Kidney (tissue), 14 donors: Measurements from ENCODE around the gene CRPPA. TPM values are rescaled to one million over a fixed set of nuclear protein-coding genes. Genes with fewer than 3 reads are reported as not detected.

Experiments
- DNase-seq, 5 donors: peaks; one replicate each; pipeline ENCODE4 v3.0.0-alpha.2; 2013 to 2020
- FAIRE-seq: peaks from 2 replicates; lab custom pipeline; 2012; peaks lifted over from hg19 to GRCh38; lab: Jason Lieb, UNC
- H3K27ac ChIP-seq, 2 donors: one replicate each; pipeline ENCODE4 v1.7.0; 2013; ENCODE audit warnings: low read depth in 2 of 2, low read length in 2 of 2, inconsistent platforms in 1 of 2
- H3K27me3 ChIP-seq: one replicate; pipeline ENCODE4 v1.7.1; 2013; ENCODE audit warnings: low read length, inconsistent platforms; ENCODE audit not compliant: control insufficient read depth, insufficient read depth
- H3K36me3 ChIP-seq, 3 donors: one replicate each; pipeline versions ENCODE4 v1.7.0 to v1.7.1; 2013; ENCODE audit warnings: low read length in 3 of 3, control low read depth in 1 of 3, inconsistent platforms in 1 of 3; ENCODE audit not compliant: insufficient read depth in 3 of 3, control insufficient read depth in 2 of 3
- H3K4me1 ChIP-seq, 3 donors: one replicate each; pipeline versions ENCODE4 v1.7.0 to v1.7.1; 2013; ENCODE audit warnings: low read length in 3 of 3, inconsistent platforms in 1 of 3, low read depth in 1 of 3; ENCODE audit not compliant: control insufficient read depth in 2 of 3, insufficient read depth in 2 of 3
- H3K4me3 ChIP-seq, 3 donors: one replicate each; pipeline versions ENCODE4 v1.7.0 to v1.8.1; 2013; ENCODE audit warnings: low read length in 3 of 3, control low read depth in 1 of 3, inconsistent platforms in 1 of 3
- H3K9ac ChIP-seq, 3 donors: one replicate each; pipeline versions ENCODE4 v1.7.0 to v1.7.1; 2013; ENCODE audit warnings: low read length in 3 of 3, control low read depth in 1 of 3, inconsistent platforms in 1 of 3
- H3K9me3 ChIP-seq, 3 donors: one replicate each; pipeline versions ENCODE4 v1.7.0 to v1.7.1; 2013; ENCODE audit warnings: low read length in 3 of 3, control low read depth in 1 of 3, inconsistent platforms in 1 of 3; ENCODE audit not compliant: control insufficient read depth in 2 of 3, insufficient read depth in 1 of 3
- intact Hi-C: fragments of 100-400 bp; cut with DNase I; formaldehyde crosslinking; loops from one replicate; pipeline ENCODE4 v1.11.1; 2022
- polyA plus RNA-seq: library from polyadenylated mRNA; stranded (reverse); fragments of 350-450 nt; fragmentation: Illumina TruSeq; extraction: RNeasy Lipid Tissue Mini Kit (QIAGEN cat#74804); gene quantifications from one replicate; pipeline ENCODE4 v1.2.3, GENCODE V29; 2014; ENCODE audit warnings: low read depth, low replicate concordance; ENCODE audit not compliant: insufficient read depth
- total RNA-seq: library from RNA; stranded (reverse); fragmentation: NEBNext Ultra II Directional; extraction: Animal tissue kit (Norgen Biotek cat#: 25700); gene quantifications from one replicate; pipeline ENCODE4 v1.2.1, GENCODE V29; 2021
- TF ChIP-seq, protein P1 (sequence below): IDR thresholded peaks from 3 replicates; pipeline ENCODE4 v1.5.1; 2012; ENCODE audit warnings: mild to moderate bottlenecking, moderate library complexity, borderline replicate concordance; ENCODE audit not compliant: insufficient read depth; ENCODE audit errors: extremely low read depth
- donor health status: control.
- donor health status: control.
- donor health status: control.
- donor health status: control.
- donor health status: control.
- donor health status: DM: yes; HTN: yes; CAD: no.
- donor health status: Normal renal cell carcinoma (clear cell type).

CRPPA gene
- total and polyA plus RNA-seq, 2 donors from 2014 or later = 2.0 to 5.9 TPM

DNA sequence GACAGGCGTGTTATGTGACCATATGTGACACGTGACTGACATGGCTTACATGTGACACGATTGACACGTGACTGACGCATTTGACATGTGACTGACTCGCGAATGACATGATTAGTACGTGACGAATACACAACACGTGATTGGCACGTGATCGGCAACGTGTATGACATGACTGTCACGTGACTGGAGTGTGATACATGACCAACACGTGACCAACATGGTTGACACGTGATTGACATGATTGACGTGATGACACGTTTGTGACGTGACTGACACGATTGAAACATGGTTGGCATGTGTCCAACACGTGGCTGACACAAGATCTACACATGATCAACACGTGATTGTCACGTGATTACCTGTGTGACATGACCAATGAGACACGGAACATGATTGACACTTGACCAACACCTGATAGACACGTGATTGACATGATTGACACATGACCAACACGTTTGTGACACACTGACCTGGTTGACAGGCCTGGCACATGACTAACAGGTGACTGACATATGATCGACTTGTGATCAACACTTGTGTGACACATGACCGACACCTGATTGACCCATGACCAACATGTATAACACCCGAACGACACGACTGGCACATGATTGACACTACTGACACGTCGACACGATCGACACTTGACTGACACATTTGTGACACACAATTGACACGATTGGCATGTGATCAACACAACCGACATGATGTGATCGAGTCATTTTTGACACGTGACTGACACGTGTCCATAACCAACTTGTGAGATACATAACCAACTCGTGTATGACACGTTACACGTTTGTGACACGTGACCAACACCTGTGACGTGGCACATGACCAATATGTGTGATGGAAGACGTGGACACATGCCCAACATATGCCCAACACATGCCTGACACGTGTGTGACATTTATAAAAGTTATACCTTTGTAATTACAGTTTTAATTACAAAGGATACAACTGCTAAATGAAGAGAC is 21.1 kb downstream of the CRPPA start:
- H3K27me3 ChIP-seq = no peaks in the 10 kb centered on the region
- intact Hi-C loops = no loop called here
- H3K36me3 ChIP-seq = peaks cover 4 to 28% (median 20%) of the 10 kb centered on the region in 3 donors
- H3K9ac ChIP-seq = no peak overlapping the region
- peak overlapping the region in 1 of 3 donors; percentile 4 for H3K4me3 ChIP-seq
- FAIRE-seq (no peak), DNase-seq (peak in 2 of 5 donors; percentile 5 to 17)
- no peak overlapping the region for H3K27ac ChIP-seq
- peaks cover 0 to 35% (median 18%) of the 10 kb centered on the region in 3 donors for H3K9me3 ChIP-seq
- no peaks in the 10 kb centered on the region for H3K4me1 ChIP-seq
- TF ChIP-seq, protein P1, sequence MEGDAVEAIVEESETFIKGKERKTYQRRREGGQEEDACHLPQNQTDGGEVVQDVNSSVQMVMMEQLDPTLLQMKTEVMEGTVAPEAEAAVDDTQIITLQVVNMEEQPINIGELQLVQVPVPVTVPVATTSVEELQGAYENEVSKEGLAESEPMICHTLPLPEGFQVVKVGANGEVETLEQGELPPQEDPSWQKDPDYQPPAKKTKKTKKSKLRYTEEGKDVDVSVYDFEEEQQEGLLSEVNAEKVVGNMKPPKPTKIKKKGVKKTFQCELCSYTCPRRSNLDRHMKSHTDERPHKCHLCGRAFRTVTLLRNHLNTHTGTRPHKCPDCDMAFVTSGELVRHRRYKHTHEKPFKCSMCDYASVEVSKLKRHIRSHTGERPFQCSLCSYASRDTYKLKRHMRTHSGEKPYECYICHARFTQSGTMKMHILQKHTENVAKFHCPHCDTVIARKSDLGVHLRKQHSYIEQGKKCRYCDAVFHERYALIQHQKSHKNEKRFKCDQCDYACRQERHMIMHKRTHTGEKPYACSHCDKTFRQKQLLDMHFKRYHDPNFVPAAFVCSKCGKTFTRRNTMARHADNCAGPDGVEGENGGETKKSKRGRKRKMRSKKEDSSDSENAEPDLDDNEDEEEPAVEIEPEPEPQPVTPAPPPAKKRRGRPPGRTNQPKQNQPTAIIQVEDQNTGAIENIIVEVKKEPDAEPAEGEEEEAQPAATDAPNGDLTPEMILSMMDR = no peak

DNA sequence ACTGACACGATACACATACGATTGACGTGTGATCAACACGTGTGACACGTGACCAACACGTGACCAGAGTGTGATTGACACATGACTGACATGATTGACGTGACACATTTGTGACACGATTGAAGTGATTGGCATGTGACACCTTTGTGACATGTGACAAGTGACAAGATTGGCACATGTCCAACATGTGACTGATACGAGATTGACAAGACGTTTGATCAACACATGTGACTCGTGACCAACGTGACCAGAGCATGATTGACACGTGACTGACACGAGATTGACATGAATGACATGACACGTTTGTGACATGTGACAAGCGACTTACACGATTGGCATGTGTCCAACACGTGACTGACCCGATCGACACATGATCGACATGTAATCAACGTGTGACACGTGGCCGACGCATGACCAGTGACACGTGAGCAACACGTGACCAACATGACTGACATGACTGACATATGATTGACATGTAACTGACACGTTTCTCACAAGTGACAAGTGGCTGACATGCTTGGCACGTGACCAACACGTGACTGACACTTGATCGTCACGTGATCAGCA is 22.0 kb downstream of the CRPPA start:
- intact Hi-C loops = no loop called here
- FAIRE-seq (no peak), DNase-seq (peak in 2 of 5 donors; percentile 24 to 30)
- Histone ChIP-seq H3K27ac (no peak overlapping the region), H3K4me1 (no peaks in the 10 kb centered on the region), H3K4me3 (no peak overlapping the region), H3K9ac (no peak overlapping the region), H3K36me3 (peaks cover 4 to 28% (median 20%) of the 10 kb centered on the region in 3 donors), H3K9me3 (peaks cover 0 to 35% (median 18%) of the 10 kb centered on the region in 3 donors), H3K27me3 (no peaks in the 10 kb centered on the region)
- TF ChIP-seq, protein P1 = no peak

DNA sequence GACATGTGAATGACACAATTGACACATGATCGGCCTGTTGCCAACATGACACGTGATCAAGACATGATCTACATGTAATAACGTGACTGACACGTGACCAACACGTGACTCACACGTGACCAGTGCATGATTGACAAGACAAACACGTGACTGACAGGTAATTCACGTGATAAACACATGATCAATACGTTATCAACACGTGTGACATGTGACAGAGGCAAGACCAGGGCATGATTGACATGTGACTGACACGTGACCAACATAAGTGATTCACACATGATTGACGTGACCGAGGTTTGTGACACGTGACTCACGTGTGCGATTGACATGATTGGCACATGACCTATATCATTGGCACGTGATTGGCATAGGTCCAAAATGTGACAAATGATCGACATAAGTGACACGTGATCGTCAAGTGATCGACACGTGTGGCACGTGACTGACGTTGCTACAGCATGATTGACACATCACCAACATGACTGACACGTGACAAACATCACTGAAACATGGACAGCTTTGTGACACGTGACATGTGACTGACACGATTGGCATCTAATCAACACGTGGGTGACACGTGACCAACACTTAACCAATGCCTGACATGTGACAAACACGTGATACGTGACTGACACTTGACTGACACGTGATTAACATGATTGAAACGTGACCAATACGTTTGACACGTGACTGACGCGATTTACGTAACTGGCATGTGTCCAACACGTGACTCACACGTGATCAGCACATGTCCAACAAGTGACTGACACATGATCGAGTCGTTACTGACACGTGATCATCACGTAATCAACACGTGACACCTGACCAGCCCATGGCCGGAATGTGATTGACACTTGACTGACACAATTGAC is 23.0 kb downstream of the CRPPA start:
- H3K27me3 ChIP-seq = no peaks in the 10 kb centered on the region
- DNase-seq (peak in 1 of 5 donors; percentile 38), FAIRE-seq (no peak)
- intact Hi-C loops = no loop called here
- no peak overlapping the region for H3K27ac ChIP-seq
- H3K4me3 ChIP-seq = peak overlapping the region in 1 of 3 donors; percentile 11
- no peaks in the 10 kb centered on the region for H3K4me1 ChIP-seq
- H3K9ac ChIP-seq = no peak overlapping the region
- peaks cover 0 to 35% (median 18%) of the 10 kb centered on the region in 3 donors for H3K9me3 ChIP-seq
- H3K36me3 ChIP-seq = peaks cover 4 to 28% (median 20%) of the 10 kb centered on the region in 3 donors
- TF ChIP-seq, protein P1 = no peak
